HCT116 (cell line): ENCODE results near the gene RSPH6A. TPM values are rescaled to one million over a fixed set of nuclear protein-coding genes. Genes with fewer than 3 reads are reported as not detected.

Source experiments
- ATAC-seq: fragments of 200-7000 bp; cut with Tn5 transposase; 2 replicates; pipeline ENCODE4 v1.9.1; 2020; ENCODE audit warnings: mild to moderate bottlenecking, moderate library complexity
- BruUV-seq: library from RNA; stranded (reverse); fragments of 400-500 nt; replicated peaks from 2 replicates; lab custom pipeline; 2021; lab: Mats Ljungman, UMichigan
- CTCF ChIA-PET: fragments of 300-600 bp; sonication (Branson Sonifier 250); formaldehyde crosslinking; loops from one replicate; lab custom pipeline; 2021; ENCODE audit warnings: antibody characterized with exemption; lab: Charles Lee
- POLR2A ChIA-PET: fragments of 300-600, 350-600 bp; sonication (Branson Sonifier 250); formaldehyde crosslinking; loops from one replicate; lab custom pipeline; 2021; ENCODE audit warnings: antibody characterized with exemption; lab: Charles Lee
- RAD21 ChIA-PET, 2 experiments: fragments of 300-600 bp; sonication (Branson Sonifier 250); formaldehyde crosslinking; loops; one replicate each; lab custom pipeline; 2023; ENCODE audit warnings: low total read pairs in 2 of 2; ENCODE audit not compliant: uncharacterized antibody in 2 of 2, unreplicated experiment in 2 of 2, low non-redundant PET in 1 of 2; lab: Charles Lee
- DNase-seq: peaks from one replicate; pipeline ENCODE4 v3.0.0-alpha.2; 2010; ENCODE audit warnings: low read depth, low spot score
- H2AFZ ChIP-seq: fragments of 200-600 bp; shearing (Covaris generic), sonication (generic); 2 replicates; pipeline ENCODE4 v1.6.1; 2017; ENCODE audit warnings: low read depth, mixed run types, mixed read lengths, antibody characterized with exemption, low read length; ENCODE audit not compliant: poor library complexity, severe bottlenecking
- H3K27ac ChIP-seq: 2 replicates; pipeline ENCODE4 v1.5.1; 2012; ENCODE audit warnings: low read depth, low read length
- H3K27me3 ChIP-seq: fragments of 200-600 bp; sonication (generic); 2 replicates; pipeline ENCODE4 v1.6.1; 2016; ENCODE audit warnings: mixed run types, low read length, mixed read lengths; ENCODE audit not compliant: insufficient read depth
- H3K36me3 ChIP-seq, 2 experiments: fragments of 200-500 bp in 1 of 2; fragments of 200-600 bp in 1 of 2; sonication (Bioruptor generic) in 1 of 2; sonication (generic) in 1 of 2; 2 replicates each; pipeline versions ENCODE4 v1.5.1 to v1.6.1; 2014 to 2016; ENCODE audit warnings: low read length in 2 of 2, inconsistent platforms in 1 of 2, mixed read lengths in 1 of 2, mixed run types in 1 of 2; ENCODE audit not compliant: insufficient read depth in 2 of 2, control insufficient read depth in 1 of 2
- H3K4me1 ChIP-seq, 2 experiments: fragments of 200-600 bp in 1 of 2; sonication (generic) in 1 of 2; 2 replicates each; pipeline versions ENCODE4 v1.5.1 to v1.6.1; 2012 to 2017; ENCODE audit warnings: low read length in 2 of 2, inconsistent platforms in 1 of 2, mild to moderate bottlenecking in 1 of 2, mixed read lengths in 1 of 2, mixed run types in 1 of 2, moderate library complexity in 1 of 2; ENCODE audit not compliant: insufficient read depth in 2 of 2, control insufficient read depth in 1 of 2
- H3K4me2 ChIP-seq: fragments of 200-600 bp; sonication (generic); 2 replicates; pipeline ENCODE4 v1.6.1; 2017; ENCODE audit warnings: mixed run types, low read length, mixed read lengths
- H3K4me3 ChIP-seq, 2 experiments: fragments of 200-600 bp in 1 of 2; sonication (generic) in 1 of 2; replicated peaks in 1 of 2; 2 replicates each; pipeline ENCODE4 v1.5.1; 2011 to 2016; ENCODE audit warnings: low read length in 2 of 2, control low read depth in 1 of 2, low read depth in 1 of 2, mild to moderate bottlenecking in 1 of 2, mixed read lengths in 1 of 2, mixed run types in 1 of 2
- H3K79me2 ChIP-seq: fragments of 200-600 bp; sonication (generic); 2 replicates; pipeline ENCODE4 v1.6.1; 2017; ENCODE audit warnings: mild to moderate bottlenecking, mixed run types, low read length, moderate library complexity, mixed read lengths; ENCODE audit not compliant: insufficient read depth
- H3K9ac ChIP-seq: fragments of 200-600 bp; sonication (generic); 2 replicates; pipeline ENCODE4 v1.6.1; 2016; ENCODE audit warnings: low read length, mixed read lengths
- H3K9me2 ChIP-seq: fragments of 200-600 bp; sonication (generic), shearing (Covaris generic); 2 replicates; pipeline ENCODE4 v1.6.1; 2017; ENCODE audit warnings: mixed run types, mild to moderate bottlenecking, moderate library complexity; ENCODE audit not compliant: insufficient read depth
- H3K9me3 ChIP-seq, 2 experiments: fragments of 200-500 bp in 1 of 2; fragments of 200-600 bp in 1 of 2; sonication (Bioruptor generic) in 1 of 2; sonication (generic) in 1 of 2; 2 replicates each; pipeline ENCODE4 v1.6.1; 2014 to 2017; ENCODE audit warnings: low read length in 2 of 2, mixed read lengths in 2 of 2, inconsistent platforms in 1 of 2, low read depth in 1 of 2, mild to moderate bottlenecking in 1 of 2, mixed run types in 1 of 2, moderate library complexity in 1 of 2; ENCODE audit not compliant: control insufficient read depth in 1 of 2, insufficient read depth in 1 of 2
- H4K20me1 ChIP-seq: fragments of 200-600 bp; sonication (generic), shearing (Covaris generic); 2 replicates; pipeline ENCODE4 v1.6.1; 2017; ENCODE audit warnings: mixed run types, mild to moderate bottlenecking, moderate library complexity; ENCODE audit not compliant: insufficient read depth
- EZH2phosphoT487 ChIP-seq: fragments of 200-600 bp; IDR thresholded peaks from 2 replicates; pipeline ENCODE4 v1.6.1; 2018; ENCODE audit warnings: antibody characterized with exemption, borderline replicate concordance
- RAD21 ChIP-seq: IDR thresholded peaks from 2 replicates; pipeline ENCODE4 v1.6.1; 2012; ENCODE audit warnings: low read depth, mild to moderate bottlenecking
- SIN3A ChIP-seq: IDR thresholded peaks from 2 replicates; pipeline ENCODE4 v1.6.1; 2012; ENCODE audit warnings: low read depth
- YY1 ChIP-seq: IDR thresholded peaks from 2 replicates; pipeline ENCODE4 v1.6.1; 2011; ENCODE audit warnings: low read length, low read depth, moderate library complexity, mild to moderate bottlenecking; ENCODE audit not compliant: insufficient replicate concordance; ENCODE audit errors: extremely low read depth
- intact Hi-C: fragments of 100-400 bp; cut with micrococcal nuclease; formaldehyde crosslinking; loops from 2 replicates; pipeline ENCODE4 v1.10.0; 2022
- total RNA-seq: library from RNA; stranded (reverse); gene quantifications from one replicate; pipeline ENCODE4 v1.2.1, GENCODE V29; 2021; ENCODE audit not compliant: unreplicated experiment
- TF ChIP-seq, protein P1 (sequence below), 3 experiments: fragments of 200-600 bp in 1 of 3; sonication (generic) in 1 of 3; IDR thresholded peaks in 2 of 3; conservative IDR thresholded peaks in 1 of 3; 2 replicates each; pipeline ENCODE4 v1.5.1; 2012 to 2017; ENCODE audit warnings: low read depth in 2 of 3, low read length in 2 of 3, antibody characterized with exemption in 1 of 3, borderline replicate concordance in 1 of 3, control low read depth in 1 of 3, mild to moderate bottlenecking in 1 of 3, mixed read lengths in 1 of 3, mixed run types in 1 of 3, moderate library complexity in 1 of 3; ENCODE audit not compliant: insufficient read depth in 1 of 3
- TF ChIP-seq, protein P2 (sequence below): IDR thresholded peaks from 2 replicates; pipeline ENCODE4 v1.6.1; 2012

RSPH6A gene
- total RNA-seq, 1 experiment from 2014 or later: 0.57 TPM

DNA sequence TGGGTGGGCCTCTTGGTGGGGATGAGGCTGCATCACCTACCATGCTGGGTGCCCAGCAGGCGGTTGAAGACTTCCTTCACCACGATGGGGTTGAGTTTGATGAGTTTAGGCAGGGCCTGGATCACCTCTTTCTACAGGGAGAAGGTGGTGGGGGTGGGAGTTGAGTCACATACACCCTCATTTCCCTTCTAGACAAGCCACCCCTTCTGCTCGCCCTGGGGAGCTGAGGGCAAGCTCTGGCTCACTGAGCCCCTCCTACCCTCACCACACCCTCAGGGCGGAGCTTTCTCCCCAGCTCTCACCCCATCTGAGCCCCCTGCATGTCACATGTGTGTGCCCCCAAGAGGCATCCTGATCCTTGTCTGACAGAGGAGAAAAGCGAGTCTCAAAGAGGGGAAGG, 7.6 kb upstream of the RSPH6A start (continued):
- TF ChIP-seq, protein P1, sequence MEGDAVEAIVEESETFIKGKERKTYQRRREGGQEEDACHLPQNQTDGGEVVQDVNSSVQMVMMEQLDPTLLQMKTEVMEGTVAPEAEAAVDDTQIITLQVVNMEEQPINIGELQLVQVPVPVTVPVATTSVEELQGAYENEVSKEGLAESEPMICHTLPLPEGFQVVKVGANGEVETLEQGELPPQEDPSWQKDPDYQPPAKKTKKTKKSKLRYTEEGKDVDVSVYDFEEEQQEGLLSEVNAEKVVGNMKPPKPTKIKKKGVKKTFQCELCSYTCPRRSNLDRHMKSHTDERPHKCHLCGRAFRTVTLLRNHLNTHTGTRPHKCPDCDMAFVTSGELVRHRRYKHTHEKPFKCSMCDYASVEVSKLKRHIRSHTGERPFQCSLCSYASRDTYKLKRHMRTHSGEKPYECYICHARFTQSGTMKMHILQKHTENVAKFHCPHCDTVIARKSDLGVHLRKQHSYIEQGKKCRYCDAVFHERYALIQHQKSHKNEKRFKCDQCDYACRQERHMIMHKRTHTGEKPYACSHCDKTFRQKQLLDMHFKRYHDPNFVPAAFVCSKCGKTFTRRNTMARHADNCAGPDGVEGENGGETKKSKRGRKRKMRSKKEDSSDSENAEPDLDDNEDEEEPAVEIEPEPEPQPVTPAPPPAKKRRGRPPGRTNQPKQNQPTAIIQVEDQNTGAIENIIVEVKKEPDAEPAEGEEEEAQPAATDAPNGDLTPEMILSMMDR (IDR thresholded peaks at IDR 0.05 in 2 of 3, conservative IDR thresholded peaks at IDR 0.05 in 1 of 3; ENCODE audit: borderline replicate concordance in 1 of 3, insufficient read depth in 1 of 3, low read depth in 2 of 3, low read length in 2 of 3): no peak
- TF ChIP-seq, all 23 proteins: peak for 0

DNA sequence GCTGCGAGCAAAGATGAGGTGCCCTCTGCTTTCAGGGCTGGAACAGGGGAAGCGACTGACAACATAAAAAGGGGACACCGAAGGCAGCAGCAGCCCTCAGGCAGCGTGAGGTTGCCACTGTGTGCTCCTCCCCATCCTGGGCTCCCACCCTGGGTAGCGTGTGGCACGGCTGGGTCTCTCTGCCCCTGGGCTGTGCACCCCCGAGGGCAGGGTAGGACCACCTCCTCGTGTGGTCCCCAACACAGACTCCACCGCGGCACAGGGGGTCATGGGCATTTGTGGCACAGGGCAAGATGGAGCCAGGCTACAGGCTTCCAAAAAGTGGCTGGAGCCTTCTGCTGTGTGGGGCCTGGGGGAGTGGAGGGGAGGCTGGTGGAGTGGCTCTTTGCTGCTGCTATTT, 6.5 kb upstream of the RSPH6A start:
- Histone ChIP-seq H2AFZ (no peak overlapping the region), H3K4me2 (no peak overlapping the region), H3K4me1 (peaks cover 3 to 11% of the 10 kb centered on the region in 2 experiments; a peak in 3 of 4 replicates), H3K36me3 (peaks cover 15 to 35% of the 10 kb centered on the region in 2 experiments; a peak in 3 of 4 replicates), H4K20me1 (no peaks in the 10 kb centered on the region), H3K9me3 (no peaks in the 10 kb centered on the region), H3K9me2 (no peaks in the 10 kb centered on the region), H3K27ac (no peak overlapping the region), H3K9ac (no peak overlapping the region), H3K79me2 (no peaks in the 10 kb centered on the region), H3K4me3 (no peak overlapping the region), H3K27me3 (no peaks in the 10 kb centered on the region)
- CTCF ChIA-PET: no interaction called here
- no TSS peak for BruUV-seq
- TF ChIP-seq, protein P2, sequence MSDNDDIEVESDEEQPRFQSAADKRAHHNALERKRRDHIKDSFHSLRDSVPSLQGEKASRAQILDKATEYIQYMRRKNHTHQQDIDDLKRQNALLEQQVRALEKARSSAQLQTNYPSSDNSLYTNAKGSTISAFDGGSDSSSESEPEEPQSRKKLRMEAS: no peak
- TF ChIP-seq SIN3A (no peak), EZH2phosphoT487 (no peak), RAD21 (no peak), YY1 (no peak)
- intact Hi-C loops: no loop called here
- POLR2A ChIA-PET: no interaction called here
- DNase-seq (no peak), ATAC-seq (no peak)
- RAD21 ChIA-PET: no interaction called here
